Breast epithelium (tissue), 4 donors: ENCODE data around the gene ARL5A. TPM values are rescaled to one million over a fixed set of nuclear protein-coding genes. Genes with fewer than 3 reads are reported as not detected.
A peak's percentile ranks its signal among the peaks of the same experiment; 100 is the strongest.

Experiments
- DNase-seq, 2 donors: peaks; one replicate each; pipeline ENCODE4 v3.0.0-alpha.2; 2019; ENCODE audit warnings: low spot score in 2 of 2
- H3K27ac ChIP-seq, 2 donors: fragments of 200-600 bp; sonication (generic) in 1 of 2; one replicate each; pipeline ENCODE4 v1.5.1; 2016 to 2019; ENCODE audit warnings: mild to moderate bottlenecking in 1 of 2
- H3K27me3 ChIP-seq, 2 donors: fragments of 200-600 bp; sonication (generic) in 1 of 2; one replicate each; pipeline versions ENCODE4 v1.5.1 to v1.6.0; 2017 to 2019; ENCODE audit warnings: control low read depth in 1 of 2, mild to moderate bottlenecking in 1 of 2
- H3K36me3 ChIP-seq: fragments of 200-600 bp; one replicate; pipeline ENCODE4 v1.5.1; 2019
- H3K4me1 ChIP-seq, 2 donors: fragments of 200-600 bp; sonication (generic); one replicate each; pipeline ENCODE4 v1.5.1; 2016 to 2019; ENCODE audit warnings: control low read depth in 1 of 2
- H3K4me3 ChIP-seq, 3 donors: fragments of 200-600 bp; sonication (generic); 1 replicate in 2 of 3; 2 replicates in 1 of 3; pipeline ENCODE4 v1.5.1; 2016 to 2019; ENCODE audit warnings: mild to moderate bottlenecking in 3 of 3, moderate library complexity in 2 of 3
- H3K9me3 ChIP-seq, 2 donors: fragments of 200-600 bp; sonication (generic) in 1 of 2; one replicate each; pipeline ENCODE4 v1.5.1; 2016 to 2019; ENCODE audit warnings: control low read depth in 1 of 2
- CTCF ChIP-seq, 3 donors: fragments of 450-650 bp; IDR thresholded peaks; one replicate each; pipeline ENCODE4 v1.5.1; 2016 to 2017; ENCODE audit warnings: antibody characterized with exemption in 3 of 3, mild to moderate bottlenecking in 3 of 3, moderate library complexity in 3 of 3
- POLR2A ChIP-seq: fragments of 450-650 bp; IDR thresholded peaks from one replicate; pipeline ENCODE4 v1.6.1; 2016; ENCODE audit warnings: antibody characterized with exemption, mild to moderate bottlenecking, moderate library complexity
- POLR2AphosphoS5 ChIP-seq, 3 donors: sonication (generic); formaldehyde crosslinking; IDR thresholded peaks; one replicate each; pipeline ENCODE4 v1.6.1; 2017; ENCODE audit warnings: antibody characterized with exemption in 3 of 3
- intact Hi-C: fragments of 100-400 bp; cut with DNase I; formaldehyde crosslinking; loops from one replicate; pipeline ENCODE4 v1.15.1; 2023; ENCODE audit warnings: low total_unique reads
- total RNA-seq, 3 donors: library from RNA; depleted of rRNA; stranded (reverse); fragments of >200 nt; gene quantifications; one replicate each; pipeline ENCODE4 v1.1.0, GENCODE V29; 2016

The ARL5A gene
- total RNA-seq, 3 donors from 2014 or later = 43.2 to 63.1 (median 45.6) TPM

GRCh38 chr2:151808258-151809072, 19.8 kb downstream of the ARL5A start:
- H3K4me3 ChIP-seq = no peak overlapping the region
- no peaks in the 10 kb centered on the region for H3K4me1 ChIP-seq
- H3K27me3 ChIP-seq = no peaks in the 10 kb centered on the region
- H3K36me3 ChIP-seq = peaks cover 2% of the 10 kb centered on the region
- TF ChIP-seq POLR2A = no peak
- peak in 1 of 3 donors; percentile 15 for TF ChIP-seq CTCF (IDR thresholded peaks at IDR 0.05)
- TF ChIP-seq POLR2AphosphoS5 (IDR thresholded peaks at IDR 0.05) = no peak
- no peaks in the 10 kb centered on the region for H3K9me3 ChIP-seq
- H3K27ac ChIP-seq = no peak overlapping the region
- intact Hi-C loops = no loop called here
- DNase-seq = no peak

GRCh38 chr2:151805961-151806360, 22.3 kb downstream of the ARL5A start:
- Histone ChIP-seq H3K36me3 (no peaks in the 10 kb centered on the region), H3K27me3 (no peaks in the 10 kb centered on the region), H3K4me3 (no peak overlapping the region), H3K4me1 (no peaks in the 10 kb centered on the region), H3K27ac (no peak overlapping the region), H3K9me3 (no peaks in the 10 kb centered on the region)
- intact Hi-C loops = no loop called here
- TF ChIP-seq POLR2A (no peak), CTCF (IDR thresholded peaks at IDR 0.05) (no peak)
- DNase-seq = no peak

- H3K4me1 ChIP-seq = no peaks in the 10 kb centered on the region
- no peaks in the 10 kb centered on the region for H3K36me3 ChIP-seq
- no peaks in the 10 kb centered on the region for H3K9me3 ChIP-seq
- no peak for DNase-seq
- no peaks in the 10 kb centered on the region for H3K27me3 ChIP-seq
- TF ChIP-seq CTCF (IDR thresholded peaks at IDR 0.05) (no peak), POLR2AphosphoS5 (IDR thresholded peaks at IDR 0.05) (no peak), POLR2A (no peak)
- H3K27ac ChIP-seq = no peak overlapping the region
- intact Hi-C loops = no loop called here
- no peak overlapping the region for H3K4me3 ChIP-seq
These were observed 22.9 kb downstream of the ARL5A start for GRCh38 chr2:151805343-151805742.

- Histone ChIP-seq H3K4me3 (no peak overlapping the region), H3K36me3 (no peaks in the 10 kb centered on the region), H3K27ac (no peak overlapping the region), H3K27me3 (no peaks in the 10 kb centered on the region), H3K9me3 (no peaks in the 10 kb centered on the region), H3K4me1 (no peaks in the 10 kb centered on the region)
- intact Hi-C loops = no loop called here
- no peak for DNase-seq
- TF ChIP-seq POLR2A (no peak), POLR2AphosphoS5 (IDR thresholded peaks at IDR 0.05) (no peak), CTCF (IDR thresholded peaks at IDR 0.05) (no peak)
These were observed 24.4 kb downstream of the ARL5A start for GRCh38 chr2:151803811-151804210.

GRCh38 chr2:151802315-151802714, 25.9 kb downstream of the ARL5A start:
- intact Hi-C loops = no loop called here
- H3K27me3 ChIP-seq = no peaks in the 10 kb centered on the region
- no peak for DNase-seq
- no peak for TF ChIP-seq POLR2AphosphoS5 (IDR thresholded peaks at IDR 0.05)
- TF ChIP-seq POLR2A = no peak
- TF ChIP-seq CTCF (IDR thresholded peaks at IDR 0.05) = no peak
- H3K4me1 ChIP-seq = no peaks in the 10 kb centered on the region
- H3K4me3 ChIP-seq = no peak overlapping the region
- H3K9me3 ChIP-seq = no peaks in the 10 kb centered on the region
- H3K27ac ChIP-seq = no peak overlapping the region
- no peaks in the 10 kb centered on the region for H3K36me3 ChIP-seq
